ENCODE measurements around the gene IGLL5.

GRCh38 chr22:22886546-22886945, 1.1 kb upstream of the IGLL5 start:
- TF ChIP-seq CTCF (IDR thresholded peaks at IDR 0.05) = no peak
- TF ChIP-seq POLR2A (IDR thresholded peaks at IDR 0.05) = no peak
